ENCODE data around the gene ZNF292. TPM values are rescaled to one million over a fixed set of nuclear protein-coding genes. Genes with fewer than 3 reads are reported as not detected.

The ZNF292 gene
- total and polyA plus RNA-seq, 7 experiments from 2014 or later, result 27.4 to 87.5 (median 72.4) TPM

DNA sequence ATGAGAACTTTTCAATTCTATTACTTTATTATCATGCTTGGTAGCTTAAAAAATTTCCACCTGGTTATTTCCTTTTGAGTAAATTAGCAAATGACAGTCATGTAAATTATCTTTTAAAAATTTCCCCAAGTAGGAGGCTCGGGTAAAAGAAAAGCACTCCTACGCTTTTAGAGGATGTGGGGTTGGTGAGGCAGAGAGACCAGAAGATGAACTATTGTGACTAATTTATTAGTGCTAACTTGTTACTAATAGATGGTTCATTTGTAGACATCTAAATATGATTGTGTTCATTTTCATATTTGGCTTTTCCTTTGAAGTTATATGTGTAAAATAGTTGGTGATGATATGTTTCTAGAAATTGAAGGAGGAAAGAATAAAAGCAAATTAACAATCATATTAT is 27.0 kb downstream of the ZNF292 start:
- H3K4me1 Mint-ChIP-seq, result peaks cover 29 to 86% (median 74%) of the 10 kb centered on the region in 7 donors
- no peaks in the 10 kb centered on the region for H3K27me3 Mint-ChIP-seq
- Histone ChIP-seq H3K36me3 (ENCODE audit: control insufficient read depth in 2 of 3, insufficient read depth in 3 of 3, low read length in 3 of 3) (peaks cover 0 to 9% (median 4%) of the 10 kb centered on the region in 3 experiments), H3K27me3 (ENCODE audit: control insufficient read depth in 2 of 2, insufficient read depth in 2 of 2, low read length in 2 of 2) (no peaks in the 10 kb centered on the region), H3K4me3 (ENCODE audit: low read length) (no peak overlapping the region), H3K27ac (ENCODE audit: low read depth, low read length) (no peak overlapping the region), H3K9me3 (ENCODE audit: control insufficient read depth in 2 of 3, low read length in 3 of 3) (no peaks in the 10 kb centered on the region), H3K4me1 (ENCODE audit: control insufficient read depth in 2 of 2, insufficient read depth in 2 of 2, low read length in 2 of 2) (peaks cover 4 to 9% of the 10 kb centered on the region in 2 donors)
- ATAC-seq (no peak), DNase-seq (no peak)
- ChIA-PET CTCF (no interaction called here), POLR2A (no interaction called here)
- no peaks in the 10 kb centered on the region for H3K9me3 Mint-ChIP-seq
- peaks cover 0 to 34% (median 24%) of the 10 kb centered on the region in 5 donors for H3K36me3 Mint-ChIP-seq
- intact Hi-C loops (cut with micrococcal nuclease), result loop anchor here in 1 of 2 donors (2.0 kb wide), 1 partner anchor 16 kb away; no protein-coding TSS in a partner anchor
- peak overlapping the region in 1 of 10 donors; percentile 16 for H3K4me3 Mint-ChIP-seq
- peak overlapping the region in 4 of 9 donors; percentile 17 to 64 (median 42) for H3K27ac Mint-ChIP-seq

DNA sequence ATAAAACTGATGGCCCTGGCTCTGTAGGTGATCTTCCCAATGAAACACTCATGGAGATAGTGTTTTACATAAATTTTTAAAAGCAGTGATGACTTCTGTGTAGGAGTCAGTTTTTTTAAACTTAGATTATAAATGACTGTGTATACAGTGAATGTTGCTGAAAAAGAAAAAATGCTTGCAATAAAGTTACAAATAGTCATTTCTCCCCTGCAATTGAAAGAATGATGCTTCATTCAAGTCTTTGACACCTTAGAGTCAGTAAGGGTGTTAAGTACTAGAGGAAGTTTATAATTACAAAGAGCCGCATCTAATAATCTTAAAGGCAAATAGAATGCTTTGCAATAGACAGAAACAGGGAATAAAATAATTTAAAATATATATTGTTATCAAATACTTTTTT is 27.6 kb downstream of the ZNF292 start:
- H3K27ac ChIP-seq (ENCODE audit: low read depth, low read length), result no peak overlapping the region
- CTCF ChIA-PET, result no interaction called here

DNA sequence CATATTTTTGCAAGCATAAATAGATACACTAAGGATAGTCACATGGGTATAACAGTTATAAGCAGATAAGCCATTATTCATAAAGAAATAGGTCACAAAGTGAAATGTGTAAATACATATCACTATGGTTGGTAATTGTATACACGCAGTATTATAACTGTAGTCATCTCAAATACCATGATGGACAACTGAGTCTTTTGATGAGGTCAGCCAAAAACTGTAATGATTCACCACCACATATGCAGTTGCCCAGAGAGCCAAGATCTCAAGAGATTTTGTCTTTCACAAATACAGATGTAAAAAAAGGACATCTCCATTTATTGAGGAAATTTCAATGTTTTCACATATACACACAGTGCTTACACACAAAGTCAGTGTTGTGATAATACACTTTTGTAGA is 28.3 kb downstream of the ZNF292 start:
- Histone ChIP-seq H3K9me3 (ENCODE audit: control insufficient read depth in 2 of 3, low read length in 3 of 3) (no peaks in the 10 kb centered on the region), H3K4me1 (ENCODE audit: control insufficient read depth in 2 of 2, insufficient read depth in 2 of 2, low read length in 2 of 2) (peaks cover 4 to 9% of the 10 kb centered on the region in 2 donors), H3K4me3 (ENCODE audit: low read length) (no peak overlapping the region), H3K36me3 (ENCODE audit: control insufficient read depth in 2 of 3, insufficient read depth in 3 of 3, low read length in 3 of 3) (peaks cover 0 to 9% (median 4%) of the 10 kb centered on the region in 3 experiments), H3K27ac (ENCODE audit: low read depth, low read length) (no peak overlapping the region), H3K27me3 (ENCODE audit: control insufficient read depth in 2 of 2, insufficient read depth in 2 of 2, low read length in 2 of 2) (no peaks in the 10 kb centered on the region)
- DNase-seq (no peak), ATAC-seq (no peak)
- H3K27ac Mint-ChIP-seq, result no peak overlapping the region
- no peak overlapping the region for H3K4me3 Mint-ChIP-seq
- intact Hi-C loops (cut with micrococcal nuclease), result loop anchor here in 1 of 2 donors (2.0 kb wide), 1 partner anchor 17 kb away; no protein-coding TSS in a partner anchor
- POLR2A ChIA-PET, result no interaction called here
- CTCF ChIA-PET, result no interaction called here
- no peaks in the 10 kb centered on the region for H3K27me3 Mint-ChIP-seq
- H3K36me3 Mint-ChIP-seq, result peaks cover 0 to 32% (median 18%) of the 10 kb centered on the region in 5 donors
- peaks cover 26 to 83% (median 70%) of the 10 kb centered on the region in 7 donors for H3K4me1 Mint-ChIP-seq
- no peaks in the 10 kb centered on the region for H3K9me3 Mint-ChIP-seq

More for the DNA sequence above, 27.6 kb downstream of the ZNF292 start:
- H3K27me3 ChIP-seq (ENCODE audit: control insufficient read depth in 2 of 2, insufficient read depth in 2 of 2, low read length in 2 of 2), result no peaks in the 10 kb centered on the region
- H3K9me3 ChIP-seq (ENCODE audit: control insufficient read depth in 2 of 3, low read length in 3 of 3), result no peaks in the 10 kb centered on the region
- no peak overlapping the region for H3K4me3 ChIP-seq (ENCODE audit: low read length)
- peaks cover 0 to 9% (median 4%) of the 10 kb centered on the region in 3 experiments for H3K36me3 ChIP-seq (ENCODE audit: control insufficient read depth in 2 of 3, insufficient read depth in 3 of 3, low read length in 3 of 3)
- no peaks in the 10 kb centered on the region for H3K27me3 Mint-ChIP-seq
- H3K4me1 Mint-ChIP-seq, result peaks cover 28 to 85% (median 72%) of the 10 kb centered on the region in 7 donors
- peaks cover 4 to 9% of the 10 kb centered on the region in 2 donors for H3K4me1 ChIP-seq (ENCODE audit: control insufficient read depth in 2 of 2, insufficient read depth in 2 of 2, low read length in 2 of 2)
- DNase-seq (no peak), ATAC-seq (no peak)
- intact Hi-C loops (cut with micrococcal nuclease), result loop anchor here in 1 of 2 donors (2.0 kb wide), 1 partner anchor 16 kb away; no protein-coding TSS in a partner anchor
- POLR2A ChIA-PET, result no interaction called here
- H3K27ac Mint-ChIP-seq, result peak overlapping the region in 1 of 9 donors; percentile 14
- peaks cover 0 to 32% (median 20%) of the 10 kb centered on the region in 5 donors for H3K36me3 Mint-ChIP-seq
- no peaks in the 10 kb centered on the region for H3K9me3 Mint-ChIP-seq
- no peak overlapping the region for H3K4me3 Mint-ChIP-seq

DNA sequence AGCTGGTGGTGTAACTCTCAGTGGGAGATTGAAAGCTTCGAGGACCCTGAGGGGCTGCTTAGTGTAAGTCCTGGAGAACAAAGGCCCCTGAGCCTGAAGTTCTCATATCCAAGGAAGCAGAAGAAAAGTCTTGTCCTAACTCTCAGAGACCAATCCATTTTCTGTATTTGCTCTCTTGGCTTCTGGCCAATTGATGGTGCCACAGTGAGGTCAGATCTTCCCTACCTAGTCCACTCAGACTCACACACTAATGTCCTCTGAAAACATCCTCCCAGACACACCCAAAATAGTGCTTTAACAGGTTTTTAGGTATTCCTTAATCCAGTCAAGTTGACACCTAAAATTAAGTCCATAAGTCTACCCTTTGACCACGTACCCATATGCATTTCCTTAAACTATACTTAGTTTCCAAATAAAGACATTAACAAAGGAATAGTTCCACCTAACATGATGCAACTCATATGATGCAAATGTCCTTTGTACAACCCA is 29.4 kb downstream of the ZNF292 start:
- Mint-ChIP-seq H3K9me3 (no peaks in the 10 kb centered on the region), H3K4me3 (no peak overlapping the region), H3K27ac (peak overlapping the region in 1 of 9 donors; percentile 14), H3K27me3 (no peaks in the 10 kb centered on the region), H3K36me3 (peaks cover 0 to 30% (median 16%) of the 10 kb centered on the region in 5 donors), H3K4me1 (peaks cover 26 to 79% (median 73%) of the 10 kb centered on the region in 7 donors)
- Histone ChIP-seq H3K27me3 (ENCODE audit: control insufficient read depth in 2 of 2, insufficient read depth in 2 of 2, low read length in 2 of 2) (no peaks in the 10 kb centered on the region), H3K9me3 (ENCODE audit: control insufficient read depth in 2 of 3, low read length in 3 of 3) (no peaks in the 10 kb centered on the region), H3K4me3 (ENCODE audit: low read length) (no peak overlapping the region), H3K4me1 (ENCODE audit: control insufficient read depth in 2 of 2, insufficient read depth in 2 of 2, low read length in 2 of 2) (peaks cover 4 to 9% of the 10 kb centered on the region in 2 donors), H3K36me3 (ENCODE audit: control insufficient read depth in 2 of 3, insufficient read depth in 3 of 3, low read length in 3 of 3) (peaks cover 0 to 9% (median 4%) of the 10 kb centered on the region in 3 experiments), H3K27ac (ENCODE audit: low read depth, low read length) (no peak overlapping the region)
- intact Hi-C loops (cut with micrococcal nuclease), result no loop called here
- ChIA-PET CTCF (no interaction called here), POLR2A (no interaction called here)
- ATAC-seq (no peak), DNase-seq (no peak)

DNA sequence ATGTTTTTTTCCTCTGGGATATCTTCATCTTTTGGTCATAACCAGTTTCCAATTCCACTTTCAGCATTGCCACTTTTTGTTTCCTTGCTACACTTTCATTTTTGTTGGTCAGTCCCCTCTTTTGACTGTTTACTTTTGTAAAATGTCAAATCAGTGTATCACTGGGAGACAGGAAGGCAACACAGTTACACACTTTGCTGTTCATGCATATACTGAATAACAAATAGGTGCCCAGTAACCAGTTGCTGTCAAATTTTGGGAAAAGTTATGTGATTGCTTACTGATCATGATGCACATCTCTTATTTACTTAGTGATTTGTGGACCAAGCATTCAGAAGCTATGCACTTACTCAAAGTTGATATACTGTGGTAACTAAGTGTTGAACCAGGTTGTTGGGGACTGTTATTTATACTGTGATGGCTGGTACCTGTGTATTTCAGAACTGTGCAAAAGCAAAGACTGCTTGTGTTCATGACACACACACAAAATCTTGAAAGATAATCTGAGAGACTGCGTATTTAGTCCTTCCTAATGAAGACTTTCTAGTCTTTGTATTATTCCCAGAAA is 41.0 kb downstream of the ZNF292 start:
- POLR2A ChIA-PET, result no interaction called here
- no peaks in the 10 kb centered on the region for H3K9me3 ChIP-seq (ENCODE audit: control insufficient read depth in 2 of 3, low read length in 3 of 3)
- Mint-ChIP-seq H3K4me3 (peak overlapping the region in 4 of 10 donors; percentile 3 to 56 (median 28)), H3K4me1 (peaks cover 35 to 87% (median 74%) of the 10 kb centered on the region in 7 donors), H3K27me3 (no peaks in the 10 kb centered on the region), H3K27ac (peak overlapping the region in 6 of 9 donors; percentile 4 to 79 (median 53)), H3K36me3 (peaks cover 0 to 13% (median 5%) of the 10 kb centered on the region in 5 donors), H3K9me3 (no peaks in the 10 kb centered on the region)
- DNase-seq, result no peak
- CTCF ChIA-PET, result no interaction called here
- H3K4me1 ChIP-seq (ENCODE audit: control insufficient read depth in 2 of 2, insufficient read depth in 2 of 2, low read length in 2 of 2), result peaks cover 4 to 11% of the 10 kb centered on the region in 2 donors
- H3K27ac ChIP-seq (ENCODE audit: low read depth, low read length), result no peak overlapping the region
- H3K27me3 ChIP-seq (ENCODE audit: control insufficient read depth in 2 of 2, insufficient read depth in 2 of 2, low read length in 2 of 2), result no peaks in the 10 kb centered on the region
- H3K36me3 ChIP-seq (ENCODE audit: control insufficient read depth in 2 of 3, insufficient read depth in 3 of 3, low read length in 3 of 3), result no peaks in the 10 kb centered on the region
- ATAC-seq, result no peak
- intact Hi-C loops (cut with micrococcal nuclease), result loop anchor here (2.0 to 5.0 kb wide), 2 partner anchors 14 to 39 kb away; partner anchors contain the start of gene ZNF292 (in 1 of the 2)
- no peak overlapping the region for H3K4me3 ChIP-seq (ENCODE audit: low read length)

DNA sequence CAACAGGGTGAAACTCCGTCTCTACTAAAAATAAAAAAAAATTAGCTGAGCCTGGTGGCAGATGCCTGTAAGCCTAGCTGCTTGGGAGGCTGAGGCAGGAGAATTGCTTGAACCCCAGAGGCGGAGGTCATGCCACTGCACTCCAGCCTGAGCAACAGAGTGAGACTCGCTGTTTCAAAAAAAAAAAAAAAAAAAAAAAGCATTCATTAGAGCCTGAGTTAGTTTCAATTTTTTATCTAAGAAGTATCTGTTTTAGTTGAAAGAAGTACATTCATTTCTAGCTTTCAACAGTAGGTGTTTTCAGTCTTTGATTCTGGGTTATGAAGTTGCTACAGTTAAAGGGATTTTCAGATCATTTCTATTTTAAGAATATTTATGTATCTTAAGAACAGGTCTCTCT is 42.2 kb downstream of the ZNF292 start:
- H3K9me3 ChIP-seq (ENCODE audit: control insufficient read depth in 2 of 3, low read length in 3 of 3), result no peaks in the 10 kb centered on the region
- ChIA-PET CTCF (interaction anchor here (0.6 kb wide), 1 partner anchor 17 kb away, joined by 4 read pairs; no protein-coding TSS in a partner anchor), POLR2A (no interaction called here)
- H3K36me3 ChIP-seq (ENCODE audit: control insufficient read depth in 2 of 3, insufficient read depth in 3 of 3, low read length in 3 of 3), result no peaks in the 10 kb centered on the region
- Mint-ChIP-seq H3K4me3 (no peak overlapping the region), H3K4me1 (peaks cover 37 to 90% (median 76%) of the 10 kb centered on the region in 7 donors), H3K9me3 (no peaks in the 10 kb centered on the region), H3K36me3 (peaks cover 0 to 17% (median 6%) of the 10 kb centered on the region in 5 donors), H3K27ac (no peak overlapping the region), H3K27me3 (no peaks in the 10 kb centered on the region)
- DNase-seq (no peak), ATAC-seq (no peak)
- H3K4me1 ChIP-seq (ENCODE audit: control insufficient read depth in 2 of 2, insufficient read depth in 2 of 2, low read length in 2 of 2), result peaks cover 4 to 11% of the 10 kb centered on the region in 2 donors
- no peak overlapping the region for H3K27ac ChIP-seq (ENCODE audit: low read depth, low read length)
- no peaks in the 10 kb centered on the region for H3K27me3 ChIP-seq (ENCODE audit: control insufficient read depth in 2 of 2, insufficient read depth in 2 of 2, low read length in 2 of 2)
- H3K4me3 ChIP-seq (ENCODE audit: low read length), result no peak overlapping the region
- intact Hi-C loops (cut with micrococcal nuclease), result loop anchor here (2.0 to 5.0 kb wide), 2 partner anchors 13 to 40 kb away; partner anchors contain the start of gene ZNF292 (in 1 of the 2)

Data from naive thymus-derived CD4-positive, alpha-beta T cell (primary cell).